NOMO-1 treated with DMSO at 0.1 percent for 48 hours (cell line): ENCODE results near the gene ENDOD1.
"Not testable (repeated sequence)": the region's sequence is repeated elsewhere in the genome, so short reads cannot be mapped to it uniquely, and the experiment has no call there.

ENCODE experiments used
- DNase-seq: peaks from one replicate; lab custom pipeline; 2025; ENCODE audit not compliant: unreplicated experiment; lab: John Stamatoyannopoulos, UW

Gene ENDOD1

DNA sequence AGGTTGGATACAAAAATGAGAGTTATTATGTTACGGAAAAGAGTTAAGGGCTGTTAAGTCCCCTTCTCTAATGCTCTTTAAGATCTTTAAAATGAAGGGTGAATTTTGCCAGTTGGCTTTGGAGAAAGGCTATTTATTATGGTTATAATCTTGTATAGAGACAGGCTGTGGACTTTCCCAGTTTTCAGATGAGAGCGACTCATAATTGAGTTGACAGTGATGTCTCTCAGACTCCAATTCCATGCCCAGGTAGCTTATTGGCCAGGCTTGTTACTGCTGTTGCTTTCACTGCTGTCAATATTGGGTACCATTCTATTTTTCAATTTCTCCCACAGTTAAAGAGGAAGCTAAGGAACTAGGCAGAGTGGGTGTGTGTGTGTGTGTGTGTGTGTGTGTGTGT is 13.1 kb downstream of the ENDOD1 start:
- DNase-seq, result no peak

DNA sequence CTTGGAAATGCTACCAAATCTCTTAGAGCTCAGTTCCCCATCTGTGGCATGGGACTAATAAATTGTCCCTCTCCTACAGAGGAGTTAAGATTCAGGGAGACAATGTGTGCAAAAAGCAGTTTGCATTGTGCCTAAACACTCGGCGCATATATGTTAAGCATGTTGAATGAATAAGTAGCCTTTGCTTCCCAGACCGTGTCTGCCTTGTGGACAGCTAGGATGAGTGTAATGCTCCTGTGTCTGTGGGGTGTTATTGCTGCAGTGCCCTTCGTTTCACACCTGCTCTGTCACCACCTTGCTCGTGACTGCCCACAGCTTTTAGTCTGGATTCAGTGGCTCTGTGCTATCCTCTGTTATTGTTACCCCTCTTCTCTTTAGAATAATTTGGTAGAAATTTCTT is 14.1 kb downstream of the ENDOD1 start:
- no peak for DNase-seq

DNA sequence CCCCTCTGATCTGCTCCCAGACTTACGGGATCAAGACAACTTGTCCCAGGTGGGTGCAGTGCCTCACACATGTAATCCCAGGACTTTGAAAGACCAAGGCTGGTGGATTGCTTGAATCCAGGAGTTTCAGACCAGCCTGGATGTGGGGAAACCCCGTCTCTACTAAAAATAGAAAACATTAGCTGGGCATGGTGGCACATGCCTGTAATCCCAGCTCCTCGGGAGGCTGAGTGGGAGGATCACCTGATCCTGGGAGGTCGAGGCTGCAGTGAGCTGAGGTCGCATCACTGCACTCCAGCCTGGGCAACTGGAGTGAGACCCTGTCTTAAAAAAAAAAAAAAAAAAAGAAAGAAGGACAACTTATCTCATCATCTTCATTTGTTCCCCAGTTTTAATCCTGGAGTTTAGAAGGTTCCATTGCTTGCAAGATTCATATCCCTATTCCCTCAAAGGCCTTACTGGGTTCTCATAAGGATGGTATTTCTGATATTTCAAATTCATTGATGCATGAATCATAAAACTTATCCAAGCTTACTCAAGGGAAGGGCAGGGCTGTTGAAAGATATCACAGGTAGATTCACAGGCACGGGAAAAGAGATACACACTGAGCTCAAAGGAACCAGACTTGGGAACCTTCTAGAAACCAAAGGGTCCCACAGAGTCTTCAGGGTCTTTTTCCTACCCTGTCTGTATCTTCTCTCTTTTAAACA is 14.6 kb downstream of the ENDOD1 start:
- DNase-seq, result no peak

DNA sequence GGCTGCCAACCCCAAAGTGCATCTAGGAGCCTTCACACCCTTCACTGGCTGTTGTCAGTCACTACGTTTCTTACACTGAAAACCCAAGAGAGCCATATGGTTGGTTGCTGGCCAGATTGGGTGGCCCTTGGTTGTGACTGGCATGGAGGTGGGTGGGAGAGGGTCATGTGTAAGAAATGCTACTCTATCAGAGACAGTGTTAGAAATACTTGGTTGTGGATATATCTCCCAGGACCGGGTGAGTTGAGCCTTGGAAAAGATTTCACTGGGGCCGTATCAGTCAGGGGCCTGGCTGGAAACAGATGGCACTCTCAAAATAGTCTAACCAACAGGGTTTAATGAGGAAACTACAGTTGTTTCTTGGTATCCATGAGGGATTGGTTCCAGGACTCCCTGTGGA is 15.2 kb downstream of the ENDOD1 start:
- no peak for DNase-seq

DNA sequence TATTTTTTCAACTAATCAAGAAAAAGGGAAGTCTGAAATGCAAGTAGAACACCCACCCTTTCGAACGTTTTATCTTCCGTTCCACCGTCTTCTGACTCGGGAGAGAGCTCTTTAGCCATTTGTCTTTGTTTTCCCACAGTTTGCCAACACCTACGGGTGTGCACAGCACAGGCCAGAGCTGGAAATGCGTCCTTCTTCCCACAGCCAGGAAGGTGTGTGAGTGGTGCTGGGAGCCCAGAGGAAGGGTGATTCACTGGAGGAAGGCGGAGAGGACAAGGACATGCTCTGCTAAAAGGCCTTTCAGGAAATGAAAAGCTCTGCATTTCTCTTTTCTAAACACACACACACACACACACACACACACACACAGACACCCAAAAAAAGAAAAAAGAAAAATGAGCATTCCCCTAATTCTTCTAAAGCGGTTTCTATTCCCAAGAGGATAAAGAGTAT is 18.5 kb downstream of the ENDOD1 start:
- DNase-seq, result no peak

DNA sequence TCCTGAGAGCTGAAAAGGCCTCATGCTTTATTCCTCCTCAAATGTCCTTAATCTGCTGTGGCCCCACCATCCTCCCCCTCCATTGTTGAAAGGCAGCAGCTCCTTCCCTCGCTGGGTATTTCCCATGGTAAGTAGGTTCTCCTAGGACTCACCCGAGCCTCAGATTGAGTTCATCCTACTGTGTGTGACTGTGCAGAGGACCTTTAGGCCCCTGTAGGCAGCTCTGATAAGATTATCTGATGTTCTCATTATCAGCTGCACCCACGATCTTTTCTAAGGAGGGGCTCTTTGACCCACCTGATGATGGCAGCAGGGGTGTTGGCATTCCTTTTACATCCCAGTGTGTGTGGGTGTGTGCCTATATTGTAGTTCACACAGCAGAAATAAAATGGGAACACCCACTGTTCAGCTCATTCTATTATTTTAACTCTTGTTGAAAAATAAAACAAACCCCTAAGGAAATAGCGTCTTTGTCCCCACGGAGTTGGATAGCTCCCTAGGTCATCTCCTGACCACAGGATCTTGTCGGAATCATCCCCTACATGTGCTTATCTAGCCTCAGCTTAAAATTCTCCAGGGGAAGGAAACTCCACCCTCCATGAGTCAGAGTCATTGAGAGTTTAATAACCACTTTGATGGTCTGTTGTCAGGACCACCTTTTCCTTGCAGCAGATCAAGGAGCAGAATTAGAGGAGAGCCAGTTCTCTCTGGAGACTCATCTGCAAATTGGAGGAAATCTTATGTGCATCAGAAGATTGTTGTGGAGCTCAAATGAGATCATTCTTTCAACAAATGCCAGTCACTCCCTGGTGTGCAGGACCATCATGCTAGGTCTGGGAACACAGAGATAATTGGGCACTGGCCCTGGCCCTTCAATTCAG is 19.3 kb downstream of the ENDOD1 start:
- DNase-seq, result no peak

DNA sequence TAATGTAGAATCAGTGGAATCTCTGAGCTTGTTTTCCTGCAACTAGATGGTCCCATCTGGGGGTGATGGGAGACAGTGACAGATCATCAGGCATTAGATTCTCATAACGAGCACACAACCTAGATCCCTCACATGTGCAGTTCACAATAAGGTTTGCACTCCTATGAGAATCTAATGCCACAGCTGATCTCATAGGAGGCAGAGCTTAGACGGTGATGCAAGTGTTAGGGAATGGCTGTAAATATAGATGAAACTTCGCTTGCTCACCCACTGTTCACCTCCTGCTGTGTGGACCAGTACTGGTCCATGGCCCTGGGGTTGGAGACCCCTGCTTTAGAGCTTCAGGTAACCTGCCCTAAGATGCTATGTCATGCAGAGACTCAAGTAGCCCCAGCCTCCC is 21.8 kb downstream of the ENDOD1 start:
- not testable (repeated sequence) for DNase-seq

DNA sequence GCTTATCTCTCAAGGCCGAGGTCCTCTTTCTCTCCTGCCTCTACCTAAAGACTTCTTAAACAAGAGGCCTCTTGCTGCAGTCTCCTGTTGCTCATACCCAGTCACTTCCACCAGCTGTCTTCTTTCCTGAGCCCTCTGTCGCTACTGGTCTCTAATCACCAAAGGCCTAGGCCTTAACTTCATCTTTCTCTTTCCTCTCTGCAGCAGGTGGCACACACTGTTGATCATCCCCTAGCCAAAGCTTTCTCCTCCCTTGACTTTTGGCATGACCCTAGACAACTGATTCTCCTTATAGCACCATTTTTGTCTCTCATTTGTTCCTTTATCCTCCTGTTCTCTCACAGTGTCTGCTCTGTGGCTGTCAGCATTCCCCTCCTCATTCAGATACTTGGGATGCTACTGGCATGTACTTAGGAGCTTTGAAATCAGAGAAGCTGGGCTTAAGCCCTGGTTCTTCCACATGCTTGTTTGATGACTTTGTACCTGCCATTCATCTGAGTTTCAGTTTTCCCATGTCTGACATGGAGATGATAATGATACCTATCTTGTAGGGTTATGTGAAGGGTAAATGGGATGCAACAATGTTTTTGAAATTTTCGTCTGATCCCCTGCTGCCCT is 22.4 kb downstream of the ENDOD1 start:
- DNase-seq, result no peak

DNA sequence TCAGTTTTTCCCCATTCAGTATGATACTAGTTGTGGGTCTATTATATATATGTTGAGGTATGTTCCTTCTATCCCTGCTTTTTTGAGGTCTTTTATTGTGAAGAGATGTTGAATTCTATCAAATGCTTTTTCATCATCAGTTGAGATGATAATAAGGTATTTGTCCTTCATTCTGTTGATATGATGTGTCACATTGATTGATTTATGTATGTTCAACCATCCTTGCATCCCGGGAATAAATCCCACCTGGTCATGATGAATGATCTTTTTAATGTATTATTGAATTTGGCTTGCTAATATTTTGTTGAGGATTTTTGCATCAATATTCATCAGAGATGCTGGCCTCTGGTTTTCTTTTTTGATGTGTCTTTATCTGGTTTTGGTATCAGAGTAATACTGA is 26.0 kb downstream of the ENDOD1 start:
- no peak for DNase-seq

DNA sequence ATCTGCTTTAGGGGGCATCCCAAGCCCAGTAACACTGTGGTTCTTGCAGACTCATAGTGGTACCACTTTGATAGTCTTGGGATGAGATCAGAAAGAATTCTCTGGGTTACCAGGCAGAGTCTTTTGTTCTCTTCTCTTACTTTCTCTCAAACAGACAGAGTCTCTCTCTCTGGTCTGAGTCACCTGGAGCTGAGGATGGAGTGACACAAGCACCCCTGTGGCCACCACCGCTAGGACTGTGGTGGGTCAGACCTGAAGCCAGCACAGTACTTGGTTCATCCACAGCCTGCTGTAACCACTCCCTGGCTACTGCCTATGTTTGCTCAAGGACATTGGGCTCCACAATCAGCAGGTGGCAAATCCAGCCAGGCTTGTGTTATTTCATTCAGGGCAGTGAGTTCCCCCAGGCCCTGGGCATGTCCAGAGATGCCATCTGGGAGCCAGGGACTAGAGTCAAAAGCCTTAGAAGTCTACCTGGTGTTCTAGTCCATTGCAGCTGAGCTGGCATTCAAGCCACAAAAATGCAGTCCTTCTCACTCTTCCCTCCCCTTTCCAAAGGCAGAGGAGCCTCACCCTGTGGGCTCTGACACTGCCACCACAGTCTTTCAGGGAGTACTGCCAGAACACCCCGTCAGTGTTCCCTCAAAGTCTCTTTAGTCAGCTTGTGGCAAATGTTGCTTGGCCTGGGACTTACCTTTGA is 29.9 kb downstream of the ENDOD1 start:
- no peak for DNase-seq

DNA sequence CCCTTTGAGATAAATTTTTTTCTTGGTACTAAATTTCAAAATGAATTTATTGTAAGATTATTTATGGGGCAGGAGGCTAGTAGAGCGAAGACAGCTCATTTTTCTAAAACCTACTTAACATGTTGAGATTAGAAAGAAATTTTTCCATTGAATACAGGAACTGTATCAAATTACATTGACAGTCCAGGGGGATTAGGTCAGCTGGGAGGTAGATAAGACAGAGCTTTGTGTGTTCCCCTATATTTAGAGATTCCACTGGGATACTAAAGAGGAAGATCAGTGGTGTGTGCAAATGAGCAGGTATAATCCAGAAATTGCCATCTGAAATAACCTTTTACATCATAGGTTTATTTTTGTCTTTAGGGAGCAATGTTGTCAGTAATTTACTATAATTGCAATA is 32.1 kb downstream of the ENDOD1 start:
- no peak for DNase-seq

DNA sequence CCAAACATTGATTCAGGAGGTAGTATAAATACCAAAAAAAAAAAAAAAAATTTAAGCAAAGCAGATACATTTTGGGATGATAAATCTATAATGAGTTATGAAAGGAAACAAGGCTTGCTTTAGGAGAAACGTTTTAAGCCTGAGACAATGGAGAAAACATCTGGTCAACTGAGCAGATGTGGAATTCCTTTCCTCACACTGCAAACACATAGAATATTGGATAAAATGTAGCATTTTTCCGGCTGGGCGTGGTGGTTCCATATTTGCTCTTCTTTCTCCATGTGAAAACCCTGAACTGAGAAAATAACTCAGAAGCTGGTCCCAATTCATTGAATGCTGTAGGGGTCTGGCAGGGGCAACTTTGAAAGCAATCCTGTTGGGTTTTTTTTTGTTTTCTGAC is 33.9 kb downstream of the ENDOD1 start:
- DNase-seq, result no peak

DNA sequence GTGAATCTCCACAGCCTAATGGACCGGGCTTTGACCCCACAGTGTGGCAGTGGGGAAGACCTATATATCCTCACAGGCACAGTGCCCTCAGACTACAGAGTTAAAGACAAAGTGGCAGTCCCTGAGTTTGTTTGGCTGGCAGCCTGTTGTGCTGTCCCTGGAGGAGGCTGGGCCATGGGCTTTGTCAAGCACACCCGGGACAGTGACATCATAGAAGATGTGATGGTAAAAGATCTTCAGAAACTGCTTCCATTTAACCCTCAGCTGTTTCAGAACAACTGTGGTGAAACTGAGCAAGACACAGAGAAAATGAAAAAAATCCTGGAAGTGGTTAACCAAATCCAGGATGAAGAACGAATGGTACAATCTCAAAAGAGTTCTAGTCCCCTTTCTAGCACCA is 39.0 kb downstream of the ENDOD1 start:
- no peak for DNase-seq

DNA sequence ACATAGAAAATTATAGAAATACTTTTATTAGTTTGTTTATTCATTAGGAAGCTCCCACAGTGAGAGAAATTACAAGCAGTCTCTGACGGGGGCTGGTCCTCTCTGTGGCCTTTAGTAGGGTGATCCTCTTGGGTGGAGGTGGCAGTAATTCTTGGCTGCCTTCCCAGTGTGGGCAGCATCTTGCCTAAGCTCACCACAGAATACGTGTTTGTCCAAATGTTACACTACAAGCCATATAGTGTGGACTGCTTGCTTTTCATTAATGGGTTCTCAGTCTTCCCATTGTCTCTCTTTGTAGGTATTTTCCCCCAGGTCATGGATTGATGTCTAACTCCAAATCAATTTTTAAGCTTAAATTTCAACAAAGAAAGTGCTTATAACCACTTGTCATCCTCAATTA is 43.3 kb downstream of the ENDOD1 start:
- DNase-seq, result no peak

DNA sequence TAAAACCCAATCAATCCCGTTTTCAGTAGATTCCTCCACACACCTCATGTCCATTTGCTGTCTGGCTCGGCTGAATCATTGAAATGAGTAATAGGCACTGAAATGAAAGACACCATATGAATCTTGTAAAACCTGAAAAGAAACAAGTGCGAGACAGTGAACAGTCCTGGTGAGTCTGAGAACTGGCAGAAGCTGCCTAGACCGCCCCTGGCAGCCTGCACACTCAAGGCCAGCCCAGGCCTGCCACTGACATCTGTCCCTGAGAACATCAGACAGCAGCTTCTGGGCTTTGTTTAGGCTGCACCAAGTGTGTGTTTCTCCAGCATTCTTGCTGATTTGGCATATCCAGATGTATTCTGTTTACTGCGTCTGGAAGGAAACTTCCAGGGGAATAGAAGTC is 44.8 kb downstream of the ENDOD1 start:
- DNase-seq, result no peak

DNA sequence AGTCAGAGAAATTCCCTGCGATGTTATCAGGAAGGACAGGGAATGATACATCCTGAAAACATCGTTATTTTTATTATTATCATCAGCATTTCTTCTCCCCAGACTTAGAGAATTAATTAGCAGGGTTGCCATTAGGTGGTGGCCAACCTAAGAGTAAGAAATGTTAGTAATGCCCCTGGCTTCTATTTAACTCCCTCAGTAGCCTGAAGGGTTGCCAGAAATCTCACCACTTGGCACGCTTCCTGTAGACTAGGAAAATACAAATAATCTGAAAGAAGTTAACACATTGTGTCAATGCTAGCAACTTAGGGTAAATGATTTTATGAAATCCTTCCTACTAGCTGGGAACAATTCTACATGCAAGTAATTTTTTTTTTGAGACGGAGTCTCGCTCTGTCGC is 45.5 kb downstream of the ENDOD1 start:
- DNase-seq, result no peak

DNA sequence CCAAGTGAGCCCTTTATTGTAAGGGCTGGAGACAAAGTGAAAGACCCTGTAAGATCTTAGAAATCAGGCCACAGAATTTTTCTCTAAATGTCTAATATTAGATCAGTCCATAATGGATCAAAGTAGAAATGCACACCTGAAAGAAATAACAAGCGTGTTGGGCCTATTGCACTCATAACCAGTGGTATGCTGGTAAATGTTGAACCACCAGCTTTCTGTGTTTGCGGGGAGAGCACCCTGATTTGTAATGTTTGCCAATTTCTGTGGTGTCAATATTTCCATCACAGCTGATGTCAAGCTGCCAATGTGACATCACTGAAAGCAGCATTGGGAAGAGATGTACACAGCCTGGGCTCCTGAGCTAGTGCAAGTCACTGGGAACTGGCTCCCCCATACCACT is 46.2 kb downstream of the ENDOD1 start:
- no peak for DNase-seq

DNA sequence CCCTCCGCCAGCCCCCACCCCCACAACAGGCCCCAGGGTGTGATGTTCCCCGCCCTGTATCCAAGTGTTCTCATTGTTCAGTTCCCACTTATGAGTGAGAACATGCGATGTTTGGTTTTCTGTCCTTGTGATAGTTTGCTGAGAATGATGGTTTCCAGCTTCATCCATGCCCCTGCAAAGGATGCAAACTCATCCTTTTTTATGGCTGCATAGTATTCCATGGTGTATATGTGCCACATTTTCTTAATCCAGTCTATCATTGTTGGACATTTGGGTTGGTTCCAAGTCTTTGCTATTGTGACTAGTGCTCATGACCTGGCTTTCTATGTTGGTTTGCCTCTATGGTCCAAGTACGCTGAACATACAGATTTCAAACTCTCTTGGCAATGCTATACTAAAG is 47.1 kb downstream of the ENDOD1 start:
- not testable (repeated sequence) for DNase-seq

DNA sequence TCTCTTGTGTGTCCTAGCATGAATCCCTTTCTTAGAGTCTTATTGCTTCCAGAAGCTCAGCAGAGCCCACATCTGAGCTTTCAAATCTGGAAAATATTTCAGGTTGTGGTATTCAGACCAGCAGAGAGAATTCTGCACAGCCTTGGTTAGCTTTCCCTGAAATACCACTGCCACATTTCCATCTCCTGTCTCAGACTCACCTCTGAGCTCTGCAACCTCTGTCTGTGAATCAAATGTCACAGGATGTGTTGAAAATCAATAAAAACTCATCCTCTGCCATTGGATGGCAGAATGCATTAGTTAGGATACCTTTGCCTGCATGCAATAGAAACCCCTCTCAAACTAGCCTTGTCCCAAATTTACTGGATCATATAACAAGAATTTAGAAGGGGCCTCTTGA is 47.7 kb downstream of the ENDOD1 start:
- no peak for DNase-seq

DNA sequence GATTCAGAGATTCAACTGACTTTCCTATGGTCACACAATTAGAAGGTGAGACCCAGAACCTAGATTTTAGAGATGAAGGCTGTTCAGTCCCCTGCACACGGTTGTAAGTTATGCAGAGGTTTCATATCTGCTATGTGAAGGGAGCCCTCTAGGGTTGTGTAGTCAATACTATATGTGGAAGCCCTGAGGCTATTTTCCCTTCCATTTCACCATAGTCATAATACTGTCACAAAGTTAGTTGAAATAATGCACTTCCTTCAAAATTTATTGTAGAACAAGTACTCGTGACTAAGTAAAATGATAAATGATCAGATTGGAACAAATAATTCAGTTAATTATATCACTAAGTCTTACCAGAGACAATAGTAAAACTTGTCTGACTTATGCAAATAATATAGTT is 48.8 kb downstream of the ENDOD1 start:
- DNase-seq, result peak; percentile 46

DNA sequence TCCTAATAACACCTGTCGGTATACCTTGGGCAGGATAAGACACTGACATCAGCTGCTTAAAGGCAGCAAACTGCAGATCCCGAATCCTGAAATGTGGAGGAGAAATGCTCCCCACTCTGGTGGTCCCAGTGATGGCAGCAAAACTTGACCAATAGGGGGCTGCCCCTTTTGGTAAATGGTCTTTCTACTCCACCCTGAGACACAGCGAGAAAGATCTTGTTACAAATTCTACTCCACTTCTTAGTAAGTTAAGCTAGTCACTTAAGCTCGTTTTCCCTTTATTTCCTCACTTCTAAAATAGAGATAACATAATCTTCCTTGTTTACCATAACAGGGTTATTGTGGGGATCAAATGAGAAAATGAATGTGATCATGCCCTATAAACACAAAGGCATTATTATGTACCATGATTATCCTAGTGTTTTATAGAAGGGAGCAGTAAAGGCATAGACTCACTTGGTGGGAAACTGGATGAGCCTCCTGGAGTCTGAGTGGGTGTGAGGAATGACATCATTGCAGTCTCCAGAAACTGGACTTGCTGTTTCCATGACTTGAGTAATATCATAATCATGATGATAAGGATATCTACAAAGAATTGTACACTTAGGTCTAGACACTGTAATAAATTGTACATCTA is 50.9 kb downstream of the ENDOD1 start:
- no peak for DNase-seq
